ENCODE measurements around the gene SCRN3.
"Not testable (repeated sequence)": the region's sequence is repeated elsewhere in the genome, so short reads cannot be mapped to it uniquely, and the experiment has no call there.

Gene SCRN3

GRCh38 chr2:174364628-174365027, 30.9 kb upstream of the SCRN3 start:
- no peak for DNase-seq (ENCODE audit: low read depth)
- H3K4me3 ChIP-seq (ENCODE audit: low read depth, low read length), result no peak overlapping the region
- TF ChIP-seq, protein P1, sequence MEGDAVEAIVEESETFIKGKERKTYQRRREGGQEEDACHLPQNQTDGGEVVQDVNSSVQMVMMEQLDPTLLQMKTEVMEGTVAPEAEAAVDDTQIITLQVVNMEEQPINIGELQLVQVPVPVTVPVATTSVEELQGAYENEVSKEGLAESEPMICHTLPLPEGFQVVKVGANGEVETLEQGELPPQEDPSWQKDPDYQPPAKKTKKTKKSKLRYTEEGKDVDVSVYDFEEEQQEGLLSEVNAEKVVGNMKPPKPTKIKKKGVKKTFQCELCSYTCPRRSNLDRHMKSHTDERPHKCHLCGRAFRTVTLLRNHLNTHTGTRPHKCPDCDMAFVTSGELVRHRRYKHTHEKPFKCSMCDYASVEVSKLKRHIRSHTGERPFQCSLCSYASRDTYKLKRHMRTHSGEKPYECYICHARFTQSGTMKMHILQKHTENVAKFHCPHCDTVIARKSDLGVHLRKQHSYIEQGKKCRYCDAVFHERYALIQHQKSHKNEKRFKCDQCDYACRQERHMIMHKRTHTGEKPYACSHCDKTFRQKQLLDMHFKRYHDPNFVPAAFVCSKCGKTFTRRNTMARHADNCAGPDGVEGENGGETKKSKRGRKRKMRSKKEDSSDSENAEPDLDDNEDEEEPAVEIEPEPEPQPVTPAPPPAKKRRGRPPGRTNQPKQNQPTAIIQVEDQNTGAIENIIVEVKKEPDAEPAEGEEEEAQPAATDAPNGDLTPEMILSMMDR (IDR thresholded peaks at IDR 0.05; ENCODE audit: insufficient read depth, low read depth, low read length, missing control alignments), result no peak

- no peak overlapping the region for H3K4me3 ChIP-seq (ENCODE audit: low read depth, low read length)
- no peak for DNase-seq (ENCODE audit: low read depth)
- TF ChIP-seq, protein P1 (IDR thresholded peaks at IDR 0.05; ENCODE audit: insufficient read depth, low read depth, low read length, missing control alignments), result no peak
Observed at GRCh38 chr2:174365571-174365970, 30.0 kb upstream of the SCRN3 start.

GRCh38 chr2:174368691-174369090, 26.8 kb upstream of the SCRN3 start:
- no peak for DNase-seq (ENCODE audit: low read depth)
- TF ChIP-seq, protein P1 (IDR thresholded peaks at IDR 0.05; ENCODE audit: insufficient read depth, low read depth, low read length, missing control alignments), result no peak
- no peak overlapping the region for H3K4me3 ChIP-seq (ENCODE audit: low read depth, low read length)

GRCh38 chr2:174376967-174377366, 18.6 kb upstream of the SCRN3 start:
- TF ChIP-seq, protein P1 (IDR thresholded peaks at IDR 0.05; ENCODE audit: insufficient read depth, low read depth, low read length, missing control alignments), result no peak
- no peak for DNase-seq (ENCODE audit: low read depth)
- no peak overlapping the region for H3K4me3 ChIP-seq (ENCODE audit: low read depth, low read length)

DNA sequence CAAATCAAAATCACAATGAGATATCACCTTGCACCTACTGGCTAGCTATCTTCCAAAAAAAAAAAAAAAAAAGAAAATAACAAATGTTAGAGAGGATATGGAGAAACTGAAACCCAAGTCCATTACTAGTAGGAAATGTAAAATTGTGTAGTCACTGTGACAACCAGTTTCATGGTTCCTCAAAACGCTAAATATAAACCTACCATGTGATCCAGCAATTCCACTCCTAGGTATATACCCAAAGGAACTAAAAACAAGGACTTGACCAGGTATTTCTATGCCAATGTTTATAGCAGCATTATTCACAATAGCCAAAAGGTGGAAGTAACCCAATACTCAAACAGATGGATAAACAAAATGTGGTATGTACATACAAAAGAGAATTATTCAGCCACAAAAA, 11.7 kb upstream of the SCRN3 start:
- TF ChIP-seq, protein P1 (IDR thresholded peaks at IDR 0.05; ENCODE audit: insufficient read depth, low read depth, low read length, missing control alignments), result no peak
- H3K4me3 ChIP-seq (ENCODE audit: low read depth, low read length), result no peak overlapping the region
- DNase-seq (ENCODE audit: low read depth), result peak; percentile 5

- TF ChIP-seq, protein P1 (IDR thresholded peaks at IDR 0.05; ENCODE audit: insufficient read depth, low read depth, low read length, missing control alignments), result no peak
- H3K4me3 ChIP-seq (ENCODE audit: low read depth, low read length), result no peak overlapping the region
- no peak for DNase-seq (ENCODE audit: low read depth)
Observed at GRCh38 chr2:174385201-174385600, 10.3 kb upstream of the SCRN3 start.

DNA sequence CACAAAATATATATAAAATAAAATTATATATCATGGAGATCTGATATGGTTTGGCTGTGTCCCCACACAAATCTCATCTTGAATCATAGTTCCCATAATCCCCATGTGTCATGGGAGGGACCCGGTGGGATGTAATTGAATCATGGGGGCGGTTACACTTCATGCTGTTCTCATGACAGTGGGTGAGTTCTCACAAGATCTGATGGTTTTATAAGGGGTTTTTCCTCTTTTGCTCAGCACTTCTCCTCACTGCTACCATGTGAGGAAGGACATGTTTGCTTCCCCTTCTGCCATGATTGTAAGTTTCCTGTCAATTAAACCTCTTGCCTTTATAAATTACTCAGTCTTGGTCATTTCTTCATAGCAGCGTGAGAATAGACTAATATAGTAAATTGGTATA, 6.8 kb upstream of the SCRN3 start:
- not testable (repeated sequence) for DNase-seq (ENCODE audit: low read depth); H3K4me3 ChIP-seq (ENCODE audit: low read depth, low read length)
